Activated CD4-positive, alpha-beta T cell treated with anti-CD3 and anti-CD28 coated beads, Interleukin-2, Interleukin-4, amounts not matched to agents 100 ng/mL and 50 ng/mL, durations not matched to agents 16 hours and 8 hours (primary cell): ENCODE results near the gene SERPINA4.
"Not testable (repeated sequence)": the region's sequence is repeated elsewhere in the genome, so short reads cannot be mapped to it uniquely, and the experiment has no call there.

Experiments
- DNase-seq: peaks from one replicate; pipeline ENCODE4 v3.0.0-alpha.2; 2020; ENCODE audit warnings: low spot score

The SERPINA4 gene

GRCh38 chr14:94592457-94592856, 31.2 kb downstream of the SERPINA4 start:
- no peak for DNase-seq

GRCh38 chr14:94593376-94593748, 32.1 kb downstream of the SERPINA4 start:
- DNase-seq, result no peak

- DNase-seq, result no peak
These were observed 32.6 kb downstream of the SERPINA4 start for GRCh38 chr14:94593749-94594431.

GRCh38 chr14:94594441-94594840, 33.2 kb downstream of the SERPINA4 start:
- no peak for DNase-seq

- DNase-seq, result no peak
These were observed 34.7 kb downstream of the SERPINA4 start for GRCh38 chr14:94595912-94596311.

- DNase-seq, result no peak
These were observed 35.1 kb downstream of the SERPINA4 start for GRCh38 chr14:94596361-94596760.

- no peak for DNase-seq
These were observed 36.5 kb downstream of the SERPINA4 start for GRCh38 chr14:94597788-94598187.

- no peak for DNase-seq
These were observed 37.2 kb downstream of the SERPINA4 start for GRCh38 chr14:94598506-94598815.

- DNase-seq, result no peak
These were observed 37.8 kb downstream of the SERPINA4 start for GRCh38 chr14:94598816-94599655.

GRCh38 chr14:94599656-94600004, 38.4 kb downstream of the SERPINA4 start:
- no peak for DNase-seq

- no peak for DNase-seq
These were observed 38.9 kb downstream of the SERPINA4 start for GRCh38 chr14:94600148-94600545.

GRCh38 chr14:94601884-94602391, 40.7 kb downstream of the SERPINA4 start:
- DNase-seq, result no peak

- DNase-seq, result no peak
These were observed 41.5 kb downstream of the SERPINA4 start for GRCh38 chr14:94602722-94603121.

- no peak for DNase-seq
These were observed 44.1 kb downstream of the SERPINA4 start for GRCh38 chr14:94605361-94605760.

GRCh38 chr14:94608966-94609365, 47.7 kb downstream of the SERPINA4 start:
- not testable (repeated sequence) for DNase-seq

GRCh38 chr14:94611179-94611578, 49.9 kb downstream of the SERPINA4 start:
- DNase-seq, result no peak

GRCh38 chr14:94612174-94612573, 50.9 kb downstream of the SERPINA4 start, which contains the start of gene SERPINA3:
SERPINA3 (plus strand) TSS chr14:94612391; CDS start chr14:94614442, 2,051 bp downstream.
- DNase-seq, result no peak

- no peak for DNase-seq
These were observed 51.6 kb downstream of the SERPINA4 start for GRCh38 chr14:94612580-94613554.

- no peak for DNase-seq
These were observed 52.7 kb downstream of the SERPINA4 start for GRCh38 chr14:94613720-94614644.

- no peak for DNase-seq
These were observed 53.6 kb downstream of the SERPINA4 start for GRCh38 chr14:94614802-94615201.

- no peak for DNase-seq
These were observed 54.0 kb downstream of the SERPINA4 start for GRCh38 chr14:94615254-94615653.
